GM13976 (cell line): ENCODE data around the gene L3MBTL4.

Experiments used
- DNase-seq: peaks from one replicate; pipeline ENCODE4 v3.0.0; 2012; ENCODE audit warnings: low spot score
- CTCF ChIP-seq: IDR thresholded peaks from 2 replicates; pipeline ENCODE4 v1.5.1; 2012; ENCODE audit warnings: borderline replicate concordance, mild to moderate bottlenecking; ENCODE audit not compliant: insufficient read depth; ENCODE audit errors: extremely low read depth, missing control alignments, control extremely low read depth
- in situ Hi-C: fragments of 300-500 bp; cut with MboI; formaldehyde crosslinking; loops from one replicate; pipeline ENCODE4 v1.12.0; 2022; ENCODE audit warnings: low sequenced_read_pairs, mixed read lengths, inconsistent platforms; ENCODE audit not compliant: unreplicated experiment

The L3MBTL4 gene

DNA sequence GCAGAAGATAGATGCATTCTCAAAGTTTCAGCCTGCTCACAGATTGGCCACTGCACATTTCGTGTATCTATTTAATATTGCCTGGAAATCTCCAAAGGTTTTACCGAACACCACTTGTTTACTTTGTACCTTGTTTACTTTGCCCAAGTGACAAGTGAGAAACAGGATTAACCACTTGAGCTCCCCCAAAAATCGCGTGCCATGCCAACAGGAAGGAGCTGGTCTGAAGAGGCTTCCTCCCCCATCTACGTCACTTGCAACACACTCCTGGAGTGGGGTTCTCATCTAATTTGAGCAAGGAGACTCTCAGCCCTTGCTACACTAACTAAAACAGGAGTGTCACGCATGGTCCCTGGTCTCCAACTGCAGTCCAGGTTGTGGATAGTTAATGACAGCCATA is 306.9 kb downstream of the L3MBTL4 start:
- in situ Hi-C loops: no loop called here
- no peak for TF ChIP-seq CTCF
- no peak for DNase-seq

GRCh38 chr18:6106091-6106685 is 308.5 kb downstream of the L3MBTL4 start:
- no peak for DNase-seq
- TF ChIP-seq CTCF: no peak
- in situ Hi-C loops: no loop called here

- DNase-seq: no peak
- no peak for TF ChIP-seq CTCF
- in situ Hi-C loops: no loop called here
Measured at GRCh38 chr18:6103741-6104140, 311.0 kb downstream of the L3MBTL4 start.

DNA sequence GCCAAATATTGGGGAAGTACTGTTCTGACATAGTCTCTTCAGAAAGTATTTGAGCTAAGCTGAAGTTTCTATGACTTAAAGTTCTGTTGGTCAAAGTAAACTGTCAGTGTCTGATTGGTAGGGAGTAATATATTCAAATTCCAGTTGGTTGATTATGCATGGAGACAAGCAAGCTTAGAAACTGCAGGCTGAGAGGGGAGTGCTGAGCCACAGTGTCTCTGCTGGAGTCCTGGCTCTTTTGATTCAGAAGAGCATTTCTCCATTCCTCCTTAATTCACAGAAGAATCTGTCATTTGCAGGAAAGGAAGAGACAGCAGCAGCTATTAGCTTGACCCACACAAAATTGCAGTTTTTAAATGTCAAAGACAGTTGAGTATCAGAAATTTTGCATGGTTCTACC is 318.0 kb downstream of the L3MBTL4 start:
- DNase-seq: no peak
- TF ChIP-seq CTCF: no peak
- in situ Hi-C loops: no loop called here

GRCh38 chr18:6088432-6088831 is 326.3 kb downstream of the L3MBTL4 start:
- no peak for TF ChIP-seq CTCF
- no peak for DNase-seq
- in situ Hi-C loops: no loop called here

GRCh38 chr18:6086731-6087130 is 328.0 kb downstream of the L3MBTL4 start:
- DNase-seq: no peak
- in situ Hi-C loops: no loop called here
- TF ChIP-seq CTCF: no peak
